HL-60/S4 treated with retinoic acid at 250 ng/mL for 4 days and 3 days (cell line): Measurements from ENCODE around the gene TMEM255A.

Experiments used
- in situ Hi-C: fragments of 300-500 bp; cut with MboI; formaldehyde crosslinking; loops from 2 replicates; pipeline ENCODE4 v1.7.0; 2022; ENCODE audit warnings: low sequenced_read_pairs

TMEM255A gene

GRCh38 chrX:120308558-120308957 is 2.7 kb downstream of the TMEM255A start:
- in situ Hi-C loops: no loop called here

GRCh38 chrX:120306630-120307029 is 4.6 kb downstream of the TMEM255A start:
- in situ Hi-C loops: no loop called here

- in situ Hi-C loops: no loop called here
Measured at GRCh38 chrX:120305531-120306141, 5.6 kb downstream of the TMEM255A start.

DNA sequence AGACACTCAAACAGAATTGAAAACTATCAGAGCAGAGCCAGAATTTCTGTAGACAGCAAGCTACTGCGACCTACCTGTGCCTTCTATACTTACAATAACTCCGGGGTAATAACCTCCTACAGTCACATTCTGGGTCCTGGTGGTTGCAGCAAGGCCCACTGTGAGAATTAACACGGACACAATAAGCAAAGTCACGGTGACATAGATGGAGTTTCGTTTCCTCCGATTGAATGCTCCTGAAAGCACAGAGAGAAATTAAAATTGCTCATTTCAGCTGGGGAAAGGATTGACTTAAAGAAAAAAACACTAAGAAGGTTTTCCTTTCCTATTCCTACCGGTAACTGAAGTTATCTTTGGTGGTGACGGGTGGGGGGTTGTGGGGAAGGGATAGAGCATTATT is 7.0 kb downstream of the TMEM255A start:
- in situ Hi-C loops: no loop called here

GRCh38 chrX:120302434-120302833 is 8.8 kb downstream of the TMEM255A start:
- in situ Hi-C loops: no loop called here

GRCh38 chrX:120301960-120302359 is 9.3 kb downstream of the TMEM255A start:
- in situ Hi-C loops: no loop called here

DNA sequence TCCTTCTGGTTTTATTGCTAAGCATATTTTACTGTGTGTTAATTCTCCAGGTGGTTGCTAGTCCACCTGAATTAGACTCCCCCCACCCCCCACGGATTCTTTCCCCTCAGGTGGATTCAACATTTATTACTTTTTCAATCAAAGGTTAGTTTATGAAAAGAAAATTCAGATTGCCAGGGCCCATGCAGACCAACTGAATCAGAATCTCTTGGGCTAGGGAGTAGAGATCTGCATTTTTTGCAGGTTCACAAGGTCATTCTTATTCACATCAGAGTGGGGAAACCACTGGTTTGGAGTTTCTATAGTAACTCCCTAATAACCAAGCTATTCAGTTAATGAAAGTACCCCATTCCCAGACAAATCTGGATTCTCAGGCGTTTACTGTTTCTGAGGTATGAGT is 9.8 kb downstream of the TMEM255A start:
- in situ Hi-C loops: no loop called here

GRCh38 chrX:120299928-120300327 is 11.3 kb downstream of the TMEM255A start:
- in situ Hi-C loops: no loop called here

GRCh38 chrX:120297923-120298322 is 13.3 kb downstream of the TMEM255A start:
- in situ Hi-C loops: no loop called here

GRCh38 chrX:120294651-120295050 is 16.6 kb downstream of the TMEM255A start:
- in situ Hi-C loops: no loop called here

GRCh38 chrX:120293015-120293414 is 18.2 kb downstream of the TMEM255A start:
- in situ Hi-C loops: no loop called here

DNA sequence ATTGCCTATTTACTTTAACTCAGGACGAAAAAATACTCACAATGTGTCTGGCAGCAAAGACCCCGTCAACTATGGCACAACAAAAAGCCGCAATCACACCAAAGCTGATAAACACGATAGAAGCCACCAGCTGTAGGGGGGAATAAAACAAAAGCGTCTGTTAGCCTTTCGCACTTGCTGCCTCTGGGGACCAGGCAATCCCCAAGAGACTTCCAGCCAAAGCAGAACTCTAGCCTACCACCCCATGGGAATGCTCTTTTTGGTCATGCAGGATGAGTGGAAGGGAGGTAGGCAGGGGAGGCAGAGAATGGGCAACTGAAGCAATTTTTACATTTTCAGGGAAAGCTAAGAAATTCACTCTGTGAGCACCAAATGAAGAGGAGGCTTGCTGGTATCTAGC is 20.1 kb downstream of the TMEM255A start:
- in situ Hi-C loops: no loop called here

DNA sequence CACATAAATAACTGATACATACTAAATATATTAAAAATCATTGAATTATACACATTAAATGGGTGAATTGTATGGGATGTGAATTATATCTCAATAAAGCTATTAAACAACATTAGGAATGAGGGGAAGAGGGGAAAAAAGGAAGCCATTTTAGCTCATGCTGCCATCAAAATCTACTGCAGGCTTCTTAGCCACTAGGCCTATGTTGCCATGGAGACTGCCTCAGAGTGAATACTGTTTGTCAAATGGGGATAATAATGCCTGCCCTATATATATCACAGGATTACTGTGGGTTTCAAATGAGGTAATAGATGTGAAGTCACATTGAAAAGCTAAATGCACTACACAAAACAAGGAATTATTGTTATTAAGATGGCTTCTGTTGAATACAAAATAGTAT is 21.2 kb downstream of the TMEM255A start:
- in situ Hi-C loops: no loop called here

GRCh38 chrX:120287513-120288112 is 23.6 kb downstream of the TMEM255A start:
- in situ Hi-C loops: no loop called here

GRCh38 chrX:120286733-120287512 is 24.3 kb downstream of the TMEM255A start:
- in situ Hi-C loops: no loop called here

DNA sequence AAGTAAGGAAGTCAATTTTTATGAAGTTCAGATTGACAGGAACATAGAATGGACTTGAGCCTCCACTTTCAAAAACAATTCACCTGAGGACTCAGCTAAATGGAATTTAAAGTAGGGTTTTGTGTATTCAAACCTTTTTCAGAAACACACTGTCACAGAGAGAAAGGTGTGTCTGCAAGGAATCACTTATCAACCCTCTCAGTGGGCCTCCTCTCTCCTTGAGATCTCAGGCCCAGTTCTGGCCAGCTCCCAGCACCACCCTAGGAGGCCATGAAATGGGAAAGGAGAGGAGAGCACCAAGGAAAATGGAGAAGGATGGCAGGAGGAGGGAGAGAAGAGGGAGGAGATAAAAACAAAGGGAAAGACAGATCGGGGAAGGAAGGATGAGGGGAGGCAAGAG is 28.6 kb downstream of the TMEM255A start:
- in situ Hi-C loops: no loop called here

DNA sequence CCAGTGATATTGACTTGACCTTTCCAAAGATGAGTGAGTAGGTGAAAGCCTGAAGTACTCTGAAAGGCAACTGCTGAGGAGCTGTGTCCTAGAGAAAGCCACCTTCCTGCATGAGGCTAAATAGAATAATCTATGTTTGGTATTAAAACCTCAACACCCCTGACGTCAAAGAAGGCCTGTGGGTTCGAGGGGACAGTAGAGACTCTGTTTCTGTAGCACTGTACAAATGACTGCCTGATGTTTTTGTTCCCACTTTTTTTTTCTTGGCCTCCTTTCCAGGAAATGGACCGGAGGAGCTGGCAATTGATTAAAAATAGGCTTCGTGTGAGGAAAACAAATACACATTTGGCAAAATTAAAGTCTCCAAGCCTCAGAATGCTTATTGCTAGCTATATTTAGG is 29.5 kb downstream of the TMEM255A start:
- in situ Hi-C loops: no loop called here

- in situ Hi-C loops: no loop called here
Measured at GRCh38 chrX:120281021-120281624, 30.1 kb downstream of the TMEM255A start.

GRCh38 chrX:120274958-120275357 is 36.3 kb downstream of the TMEM255A start:
- in situ Hi-C loops: no loop called here

GRCh38 chrX:120274145-120274544 is 37.1 kb downstream of the TMEM255A start:
- in situ Hi-C loops: no loop called here

DNA sequence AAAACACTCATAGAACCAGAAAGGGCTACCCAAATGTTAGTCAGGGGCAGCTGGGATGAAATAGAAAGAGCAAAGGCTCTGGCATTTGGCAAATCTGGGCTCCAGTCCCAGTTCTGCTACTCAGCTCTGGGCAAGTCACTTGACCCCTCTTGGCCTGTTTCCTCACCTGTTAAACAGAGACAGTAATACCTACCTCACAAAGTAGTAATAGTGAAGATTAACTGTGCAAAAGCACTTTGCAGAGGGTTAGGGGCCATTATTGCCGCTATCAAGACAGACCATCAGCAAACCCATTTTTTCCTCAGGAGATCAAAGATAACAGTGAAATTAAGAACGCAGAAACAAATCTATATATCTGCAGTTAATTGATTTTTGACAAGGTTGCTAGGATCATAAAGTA is 40.0 kb downstream of the TMEM255A start:
- in situ Hi-C loops: no loop called here

DNA sequence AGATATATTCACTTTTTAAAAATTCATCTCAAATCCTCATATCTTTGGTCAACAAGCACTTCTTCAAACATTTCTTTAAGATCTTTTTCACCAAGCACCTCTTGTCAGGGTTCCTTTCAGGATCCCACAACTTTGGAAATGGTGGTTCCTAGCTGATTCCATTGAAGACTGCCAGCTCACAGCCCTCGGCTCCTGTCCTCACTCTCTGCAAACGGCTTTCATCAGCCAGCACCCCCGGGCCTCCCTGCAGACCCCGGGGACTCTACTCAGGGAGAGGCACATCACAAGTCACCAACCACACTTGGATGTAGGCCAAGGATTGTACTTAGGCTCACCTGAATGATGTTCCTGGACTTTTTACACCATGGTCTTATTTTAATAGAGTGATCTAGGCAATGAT is 40.7 kb downstream of the TMEM255A start:
- in situ Hi-C loops: no loop called here
